HepG2 (cell line): Measurements from ENCODE around the gene RCOR3. TPM values are rescaled to one million over a fixed set of nuclear protein-coding genes. Genes with fewer than 3 reads are reported as not detected.
"Not testable (repeated sequence)": the region's sequence is repeated elsewhere in the genome, so short reads cannot be mapped to it uniquely, and the experiment has no call there.

Experiments
- ATAC-seq: fragments of 200-7000 bp; cut with Tn5 transposase; 3 replicates; pipeline ENCODE4 v1.9.1; 2020; ENCODE audit warnings: mild to moderate bottlenecking, moderate library complexity
- BruUV-seq: library from RNA; stranded (reverse); fragments of 400-500 nt; replicated peaks from 2 replicates; lab custom pipeline; 2021; lab: Mats Ljungman, UMichigan
- CTCF ChIA-PET: fragments of 300-600 bp; formaldehyde crosslinking; extraction: SDS; loops from one replicate; lab custom pipeline; 2021; ENCODE audit warnings: low total read pairs, inconsistent platforms, low intra/inter-chr PET ratio; lab: Yijun Ruan, JAX
- POLR2A ChIA-PET: fragments of 350-600 bp; sonication (Branson Sonifier 250); formaldehyde crosslinking; loops from one replicate; lab custom pipeline; 2020; ENCODE audit warnings: antibody characterized with exemption, inconsistent platforms; lab: Yijun Ruan, JAX
- DNase-seq: peaks from one replicate; pipeline ENCODE4 v3.0.0-alpha.2; 2015; ENCODE audit warnings: low spot score
- FAIRE-seq: peaks from 3 replicates; lab custom pipeline; 2011; peaks lifted over from hg19 to GRCh38; lab: Jason Lieb, UNC
- H2AFZ ChIP-seq: one replicate; pipeline ENCODE4 v1.6.1; 2011; ENCODE audit warnings: low read length, inconsistent platforms
- H3K27ac ChIP-seq: fragments of 300-600 bp; 3 replicates; pipeline ENCODE4 v1.8.0; 2011; ENCODE audit warnings: mixed run types, mild to moderate bottlenecking, mixed read lengths, low read length, inconsistent platforms; ENCODE audit not compliant: insufficient read depth; ENCODE audit errors: extremely low read length
- H3K27me3 ChIP-seq, 2 experiments: fragments of 200-600 bp in 1 of 2; 2 replicates in 1 of 2; 3 replicates in 1 of 2; pipeline versions ENCODE4 v1.6.0 to v1.8.0; 2011; ENCODE audit warnings: low read length in 2 of 2, mild to moderate bottlenecking in 2 of 2, moderate library complexity in 2 of 2, inconsistent platforms in 1 of 2; ENCODE audit not compliant: insufficient read depth in 2 of 2, control insufficient read depth in 1 of 2
- H3K36me3 ChIP-seq, 2 experiments: fragments of 200-600 bp in 1 of 2; replicated peaks in 1 of 2; 2 replicates in 1 of 2; 3 replicates in 1 of 2; pipeline versions ENCODE4 v1.5.1 to v1.8.0; 2011; ENCODE audit warnings: low read length in 2 of 2, inconsistent platforms in 1 of 2; ENCODE audit not compliant: insufficient read depth in 2 of 2, control insufficient read depth in 1 of 2
- H3K4me1 ChIP-seq: 2 replicates; pipeline ENCODE4 v1.5.1; 2012; ENCODE audit warnings: low read length, inconsistent platforms; ENCODE audit not compliant: insufficient read depth
- H3K4me2 ChIP-seq: 2 replicates; pipeline ENCODE4 v1.6.0; 2011; ENCODE audit warnings: low read depth, low read length, inconsistent platforms
- H3K4me3 ChIP-seq, 3 experiments: fragments of 200-600 bp in 1 of 3; sonication (generic), shearing (Covaris generic) in 1 of 3; replicated peaks in 1 of 3; 2 replicates each; pipeline ENCODE4 v1.5.1; 2011 to 2016; ENCODE audit warnings: low read length in 3 of 3, inconsistent platforms in 2 of 3, low read depth in 2 of 3, mild to moderate bottlenecking in 2 of 3, control low read depth in 1 of 3, mixed read lengths in 1 of 3; ENCODE audit not compliant: insufficient read depth in 1 of 3
- H3K79me2 ChIP-seq: one replicate; pipeline ENCODE4 v1.6.1; 2011; ENCODE audit warnings: low read length, inconsistent platforms; ENCODE audit not compliant: insufficient read depth
- H3K9ac ChIP-seq: 2 replicates; pipeline ENCODE4 v1.6.0; 2011; ENCODE audit warnings: mild to moderate bottlenecking, low read depth, low read length, inconsistent platforms; ENCODE audit not compliant: insufficient read depth
- H3K9me3 ChIP-seq: 2 replicates; pipeline ENCODE4 v1.5.1; 2012; ENCODE audit warnings: mild to moderate bottlenecking, low read length
- H4K20me1 ChIP-seq: 2 replicates; pipeline ENCODE4 v1.6.0; 2011; ENCODE audit warnings: inconsistent platforms, mild to moderate bottlenecking, low read length, moderate library complexity; ENCODE audit not compliant: insufficient read depth
- EED ChIP-seq: sonication (generic); formaldehyde crosslinking; IDR thresholded peaks from 2 replicates; pipeline ENCODE4 v1.5.0; 2020; ENCODE audit warnings: mild to moderate bottlenecking, missing genetic modification reagents
- ZNF7 ChIP-seq: IDR thresholded peaks from 2 replicates; pipeline ENCODE4 v1.6.1; 2016; ENCODE audit warnings: missing biosample characterization, missing genetic modification reagents
- WGBS: methylation state at CpG from one replicate; pipeline ENCODE4 v1.1.6; 2017; ENCODE audit warnings: low lambda C conversion rate; 5-methylcytosine and 5-hydroxymethylcytosine counted together
- in situ Hi-C: cut with HindIII; loops from 2 replicates; pipeline ENCODE4 v1.10.0; 2017; ENCODE audit warnings: low pct_unique_long_range_greater_than_20kb; ENCODE audit not compliant: extremely low pct_ligation_motif_present
- intact Hi-C: fragments of 100-400 bp; cut with micrococcal nuclease; formaldehyde crosslinking; loops from one replicate; pipeline ENCODE4 v1.10.0; 2022; ENCODE audit not compliant: unreplicated experiment
- polyA plus RNA-seq, 8 experiments: library from polyadenylated mRNA; depleted of rRNA in 3 of 8; stranded (reverse) in 7 of 8; unstranded in 1 of 8; fragments of >200 nt; fragmentation: Illumina TruSeq in 4 of 8; extraction: Trizol in 4 of 8; gene quantifications; 2 replicates each; pipeline versions ENCODE4 v1.2.1 to v1.2.3, GENCODE V29; 2011 to 2016; ENCODE audit warnings: low read depth in 4 of 8, missing spikeins in 1 of 8, mixed read lengths in 1 of 8; ENCODE audit not compliant: insufficient read depth in 1 of 8
- total RNA-seq, 5 experiments: library from RNA; depleted of rRNA; stranded (reverse); fragments of >200 nt; fragmentation: Illumina TruSeq; extraction: Trizol; gene quantifications; 2 replicates each; pipeline ENCODE4 v1.2.3, GENCODE V29; 2016; ENCODE audit warnings: low read depth in 1 of 5

The RCOR3 gene
- total and polyA plus RNA-seq, 2 of the 13 experiments (the other 11 are each of a cell fraction or from before 2014, with no cell fraction given): 16.8 to 31.6 TPM

GRCh38 chr1:211320980-211321379, 61.8 kb downstream of the RCOR3 start:
- H4K20me1 ChIP-seq: no peaks in the 10 kb centered on the region
- H3K36me3 ChIP-seq: no peaks in the 10 kb centered on the region
- no peak for TF ChIP-seq EED (CRISPR knock-in tag)
- TF ChIP-seq ZNF7 (CRISPR knock-in tag): 0 out of 2 replicates have a peak, but pooled peaks have one; percentile 52
- H2AFZ ChIP-seq: no peak overlapping the region
- H3K27ac ChIP-seq: no peak overlapping the region
- H3K4me1 ChIP-seq: peaks cover 1% of the 10 kb centered on the region; the same call in 1 of the 2 replicates
- no peak for ATAC-seq
- DNase-seq: no peak
- BruUV-seq: no TSS peak
- in situ Hi-C loops: loop anchor here (10.0 kb wide), 2 partner anchors 194 to 334 kb away; no protein-coding TSS in a partner anchor
- no peak for FAIRE-seq
- no peak overlapping the region for H3K9ac ChIP-seq
- ChIA-PET POLR2A (no interaction called here), CTCF (no interaction called here)
- no peak overlapping the region for H3K4me3 ChIP-seq
- 50% methylated on average over 4 of the region's 4 CpGs for WGBS
- H3K9me3 ChIP-seq: no peaks in the 10 kb centered on the region
- intact Hi-C loops: loop anchor here (5.0 kb wide), 2 partner anchors 64 to 331 kb away; partner anchors contain the start of gene RCOR3
- no peaks in the 10 kb centered on the region for H3K79me2 ChIP-seq
- peaks cover 0 to 7% of the 10 kb centered on the region in 2 experiments; a peak in 2 of 5 replicates for H3K27me3 ChIP-seq
- no peak overlapping the region for H3K4me2 ChIP-seq

- H3K36me3 ChIP-seq, BruUV-seq, H3K4me2 ChIP-seq, H3K79me2 ChIP-seq, H3K9ac ChIP-seq, H3K9me3 ChIP-seq, CTCF ChIA-PET, H3K27ac ChIP-seq, H3K4me3 ChIP-seq, H4K20me1 ChIP-seq, ATAC-seq, FAIRE-seq, H3K4me1 ChIP-seq, H2AFZ ChIP-seq, DNase-seq, POLR2A ChIA-PET: not testable (repeated sequence)
- in situ Hi-C loops: loop anchor here (10.0 kb wide), 2 partner anchors 193 to 333 kb away; no protein-coding TSS in a partner anchor
- intact Hi-C loops: loop anchor here (2.0 to 5.0 kb wide), 4 partner anchors 31 to 331 kb away; partner anchors contain the start of gene RCOR3
- peaks cover 0 to 13% of the 10 kb centered on the region in 2 experiments; a peak in 2 of 5 replicates for H3K27me3 ChIP-seq
- WGBS: 64% methylated on average over 7 of the region's 7 CpGs
Observed at GRCh38 chr1:211321646-211322045, 62.5 kb downstream of the RCOR3 start.
